HG02852 (cell line): ENCODE measurements around the gene SYMPK.

Source experiments
- ATAC-seq: cut with Tn5 transposase; IDR thresholded peaks from one replicate; pipeline ENCODE4 v1.9.1; 2021; ENCODE audit warnings: mild to moderate bottlenecking, moderate library complexity; ENCODE audit not compliant: unreplicated experiment

The SYMPK gene

GRCh38 chr19:45826934-45827333 lies 36.0 kb downstream of the SYMPK start:
- no peak for ATAC-seq

DNA sequence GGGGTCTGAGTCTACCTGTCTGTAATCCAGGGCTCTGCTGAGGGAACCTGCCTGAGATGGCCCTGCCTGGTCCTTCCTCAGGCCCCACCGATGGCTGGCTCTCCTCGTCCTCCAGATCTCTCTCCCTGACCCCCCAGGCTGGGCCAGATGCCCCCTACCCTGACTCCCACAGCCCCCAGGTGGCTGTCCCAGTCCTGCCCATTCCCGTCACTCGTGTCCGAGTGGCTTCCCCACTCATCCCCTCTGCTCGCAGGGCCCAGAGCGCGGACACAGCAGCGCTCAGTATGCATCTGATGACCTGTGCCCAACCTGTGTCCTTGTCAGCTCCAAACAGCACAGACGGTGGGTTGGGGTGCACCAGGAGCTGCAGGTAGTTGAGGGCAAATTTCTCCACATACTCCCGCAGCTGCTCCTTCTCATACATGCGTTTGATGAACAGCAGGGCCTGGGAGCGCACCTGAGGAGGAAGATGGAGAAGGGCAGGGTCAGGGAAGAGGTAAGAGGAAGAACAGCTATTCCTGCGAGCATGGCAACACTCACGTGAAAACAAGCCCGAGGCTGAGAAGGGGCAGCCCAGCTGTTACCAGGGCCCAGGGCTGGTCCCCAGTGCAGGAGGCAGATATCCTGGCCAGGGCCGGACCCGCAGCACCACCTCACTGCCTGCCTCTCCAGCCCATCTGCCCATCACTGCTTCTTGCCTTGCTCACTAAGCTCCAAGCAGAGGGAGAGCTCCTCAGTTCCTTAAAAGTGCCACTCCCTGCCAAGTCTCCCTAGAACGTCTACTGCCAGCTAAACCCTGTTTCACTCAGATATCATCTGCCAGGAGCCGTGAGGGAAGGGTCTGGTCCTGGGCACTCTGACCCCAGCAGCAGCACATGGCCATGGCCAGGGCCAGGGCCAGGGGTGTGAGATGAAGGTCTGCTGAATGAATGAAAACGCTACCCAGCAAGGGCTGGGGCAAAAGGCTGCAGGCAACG lies 36.7 kb downstream of the SYMPK start:
- ATAC-seq: no peak

GRCh38 chr19:45825263-45825605 lies 37.7 kb downstream of the SYMPK start:
- ATAC-seq: no peak

- no peak for ATAC-seq
These were observed 38.2 kb downstream of the SYMPK start for GRCh38 chr19:45824531-45825262.

GRCh38 chr19:45824041-45824471 lies 38.9 kb downstream of the SYMPK start:
- no peak for ATAC-seq

DNA sequence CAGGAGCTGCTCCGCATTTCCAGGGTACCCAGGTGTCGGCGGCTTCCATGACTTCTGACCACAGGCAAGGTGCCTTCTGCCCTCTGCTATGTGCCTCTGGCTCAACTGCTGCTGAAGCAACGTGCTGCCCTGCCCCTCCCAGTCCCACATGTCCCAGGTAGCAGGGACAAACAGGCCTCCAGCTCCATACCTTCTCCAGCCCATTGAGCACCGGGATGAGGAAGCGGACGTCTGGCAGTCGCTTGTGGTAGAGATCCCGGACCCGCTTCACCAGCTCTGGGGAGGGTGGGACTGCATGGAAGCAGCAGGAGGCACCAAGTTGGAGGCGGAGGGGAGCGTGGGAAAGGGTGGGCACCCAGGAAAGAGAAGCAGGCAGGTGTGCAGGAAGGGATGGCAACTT lies 39.8 kb downstream of the SYMPK start:
- no peak for ATAC-seq

DNA sequence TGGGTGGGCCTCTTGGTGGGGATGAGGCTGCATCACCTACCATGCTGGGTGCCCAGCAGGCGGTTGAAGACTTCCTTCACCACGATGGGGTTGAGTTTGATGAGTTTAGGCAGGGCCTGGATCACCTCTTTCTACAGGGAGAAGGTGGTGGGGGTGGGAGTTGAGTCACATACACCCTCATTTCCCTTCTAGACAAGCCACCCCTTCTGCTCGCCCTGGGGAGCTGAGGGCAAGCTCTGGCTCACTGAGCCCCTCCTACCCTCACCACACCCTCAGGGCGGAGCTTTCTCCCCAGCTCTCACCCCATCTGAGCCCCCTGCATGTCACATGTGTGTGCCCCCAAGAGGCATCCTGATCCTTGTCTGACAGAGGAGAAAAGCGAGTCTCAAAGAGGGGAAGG lies 40.2 kb downstream of the SYMPK start:
- no peak for ATAC-seq

DNA sequence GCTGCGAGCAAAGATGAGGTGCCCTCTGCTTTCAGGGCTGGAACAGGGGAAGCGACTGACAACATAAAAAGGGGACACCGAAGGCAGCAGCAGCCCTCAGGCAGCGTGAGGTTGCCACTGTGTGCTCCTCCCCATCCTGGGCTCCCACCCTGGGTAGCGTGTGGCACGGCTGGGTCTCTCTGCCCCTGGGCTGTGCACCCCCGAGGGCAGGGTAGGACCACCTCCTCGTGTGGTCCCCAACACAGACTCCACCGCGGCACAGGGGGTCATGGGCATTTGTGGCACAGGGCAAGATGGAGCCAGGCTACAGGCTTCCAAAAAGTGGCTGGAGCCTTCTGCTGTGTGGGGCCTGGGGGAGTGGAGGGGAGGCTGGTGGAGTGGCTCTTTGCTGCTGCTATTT lies 41.4 kb downstream of the SYMPK start:
- ATAC-seq: no peak

GRCh38 chr19:45821103-45821521 lies 41.8 kb downstream of the SYMPK start:
- no peak for ATAC-seq

- ATAC-seq: no peak
These were observed 42.4 kb downstream of the SYMPK start for GRCh38 chr19:45820413-45821102.

DNA sequence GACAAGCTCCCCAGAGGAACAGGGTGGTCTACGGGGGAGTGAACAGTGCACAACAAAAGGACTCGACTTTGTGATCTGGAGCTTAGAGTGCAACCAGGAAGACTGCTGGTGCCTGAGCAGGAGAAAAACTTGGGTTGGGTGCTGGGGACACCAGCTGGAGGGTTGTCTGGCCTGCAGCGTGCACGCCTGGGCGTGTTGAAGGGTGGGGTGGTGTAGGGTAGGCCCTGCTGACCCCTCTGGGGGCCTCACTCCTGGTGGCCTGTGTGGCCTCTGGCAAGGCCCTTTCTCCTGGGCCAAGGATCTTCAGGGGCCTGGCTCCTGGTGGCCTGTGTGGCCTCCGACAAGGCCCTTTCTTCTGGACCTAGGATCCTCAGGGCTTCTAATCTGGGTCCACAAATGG lies 43.2 kb downstream of the SYMPK start:
- no peak for ATAC-seq

DNA sequence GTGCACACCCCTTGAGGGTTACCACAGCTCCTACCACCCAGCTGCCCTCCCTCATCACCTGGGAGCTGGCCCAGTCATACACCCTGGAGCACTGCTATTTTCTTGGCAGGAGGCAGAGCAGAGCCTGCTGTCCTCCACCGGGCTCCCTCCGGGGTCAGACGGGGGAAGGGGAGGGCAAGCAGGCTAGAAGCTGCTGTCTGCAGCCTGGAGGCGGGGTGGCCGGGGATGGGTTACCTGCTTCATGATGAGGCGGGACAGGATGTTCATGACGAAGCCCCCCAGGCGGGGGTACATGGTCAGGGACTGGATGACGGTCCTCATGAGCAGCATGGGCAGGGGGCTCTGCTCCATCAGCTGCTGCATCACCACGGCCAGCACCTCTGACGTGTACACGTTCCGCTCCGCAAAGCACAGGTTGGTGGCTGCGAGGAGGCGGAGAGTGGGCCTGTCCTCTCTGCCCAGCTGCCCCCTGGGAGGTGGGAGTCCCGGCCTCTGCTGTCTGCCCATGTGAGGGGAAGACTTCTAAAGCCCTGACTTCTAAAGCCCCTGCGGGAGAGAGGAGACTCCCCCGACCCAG lies 45.1 kb downstream of the SYMPK start:
- ATAC-seq: no peak

DNA sequence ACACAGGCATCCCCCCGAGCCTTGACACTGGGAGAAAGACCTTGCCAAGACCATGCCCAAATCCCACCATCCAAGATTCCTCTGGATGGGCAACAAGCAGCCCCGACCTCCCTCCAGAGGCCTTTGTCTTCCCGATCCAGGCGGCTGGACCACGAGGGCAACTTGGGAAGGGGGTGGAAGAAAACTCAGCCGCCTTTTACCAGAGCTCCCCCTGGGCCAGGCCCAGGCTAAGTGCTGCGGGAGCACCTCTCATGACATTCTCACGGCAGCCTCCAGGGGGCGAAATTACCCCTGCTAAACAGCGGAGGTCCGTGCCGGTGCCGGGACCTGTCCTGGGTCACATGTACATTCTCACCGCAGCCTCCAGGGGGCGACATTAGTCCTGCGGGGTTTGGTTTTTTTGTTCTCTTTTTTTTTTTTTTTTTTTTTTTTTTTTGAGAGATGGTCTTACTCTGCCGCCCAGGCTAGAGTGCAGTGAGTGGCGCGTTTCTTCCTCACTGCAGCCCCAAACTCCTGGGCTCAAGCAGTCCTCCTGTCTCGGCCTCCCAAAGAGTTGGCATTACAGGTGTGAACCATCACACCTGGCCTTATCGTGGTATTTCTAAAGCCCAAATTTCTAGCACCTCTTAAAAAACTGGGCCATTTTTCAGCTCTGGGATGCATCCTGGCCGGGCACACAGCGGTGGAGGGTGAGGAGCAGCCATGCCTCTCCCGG lies 45.8 kb downstream of the SYMPK start:
- peak; percentile 81 for ATAC-seq

- no peak for ATAC-seq
These were observed 46.5 kb downstream of the SYMPK start for GRCh38 chr19:45816236-45817009.

- no peak for ATAC-seq
These were observed 47.3 kb downstream of the SYMPK start for GRCh38 chr19:45815481-45816216.

DNA sequence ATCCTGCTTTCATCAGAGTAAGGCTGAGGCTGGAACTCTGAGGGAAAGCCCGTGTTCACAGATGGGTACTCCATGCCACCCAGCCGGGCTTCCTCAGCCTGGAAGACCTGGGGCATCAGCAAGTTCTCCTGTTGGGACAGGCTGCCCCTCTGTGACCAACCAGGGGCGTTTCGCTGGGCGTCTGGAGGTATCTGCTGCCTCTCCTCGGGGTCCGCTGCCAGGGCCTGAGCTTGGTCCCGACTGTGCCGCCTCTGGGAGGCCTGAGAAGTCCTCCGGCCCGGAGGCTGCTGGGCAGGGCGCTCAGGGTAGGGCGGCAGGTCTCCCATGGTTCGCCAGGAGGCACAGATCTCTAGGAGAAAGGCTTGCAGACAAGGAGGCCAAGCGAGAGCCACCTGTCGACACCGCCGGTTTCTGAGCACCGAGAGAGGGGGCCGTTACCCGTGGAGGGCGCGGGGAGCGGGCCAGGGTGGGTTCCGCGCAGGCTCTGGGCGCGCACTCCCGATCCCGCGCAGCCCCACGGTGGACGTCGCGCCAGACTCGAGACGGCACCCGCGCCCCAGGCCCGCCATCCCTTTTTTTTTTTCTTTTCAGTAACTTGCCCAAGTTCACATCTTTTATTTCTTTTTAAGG lies 48.0 kb downstream of the SYMPK start, which contains the start of gene RSPH6A:
Gene RSPH6A (minus strand): TSS at position 458 of the 630 bp plus-strand sequence. CDS start 132 bp downstream, at position 326.
- no peak for ATAC-seq

GRCh38 chr19:45814166-45814780 lies 48.7 kb downstream of the SYMPK start:
- no peak for ATAC-seq

DNA sequence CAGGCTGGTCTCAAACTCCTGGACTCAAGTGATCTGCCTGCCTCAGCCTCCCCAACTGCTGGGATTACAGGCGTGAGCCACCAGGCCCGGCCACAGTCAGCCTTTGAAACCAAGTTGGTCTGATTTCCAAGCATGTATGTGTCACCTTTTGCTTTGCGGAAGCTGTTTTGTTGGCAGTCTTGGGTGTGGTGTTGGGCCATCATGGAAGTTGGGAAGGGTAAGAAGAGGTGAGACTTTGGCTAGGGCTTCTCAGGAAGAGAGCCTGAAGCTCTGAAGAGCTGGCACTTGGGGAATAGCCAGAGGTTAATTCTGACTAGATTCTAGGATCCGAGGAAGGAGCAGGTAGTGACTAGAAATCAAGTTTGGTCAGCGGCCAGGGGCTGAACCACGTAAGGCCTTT lies 50.6 kb downstream of the SYMPK start:
- ATAC-seq: no peak
